GM12874 (cell line): ENCODE measurements around the gene C10orf71.

ENCODE experiments used
- CTCF ChIP-seq: IDR thresholded peaks from 2 replicates; pipeline ENCODE4 v1.5.1; 2011; ENCODE audit warnings: low read depth, mild to moderate bottlenecking, control low read depth, low read length, moderate library complexity; ENCODE audit not compliant: insufficient read depth

Gene C10orf71

GRCh38 chr10:49309691-49310411 is 10.9 kb downstream of the C10orf71 start:
- TF ChIP-seq CTCF, result no peak

- TF ChIP-seq CTCF, result no peak
Observed at GRCh38 chr10:49310460-49310859, 11.5 kb downstream of the C10orf71 start.

GRCh38 chr10:49310901-49311554 is 12.1 kb downstream of the C10orf71 start:
- TF ChIP-seq CTCF, result no peak

GRCh38 chr10:49311555-49312236 is 12.7 kb downstream of the C10orf71 start:
- TF ChIP-seq CTCF, result no peak

- no peak for TF ChIP-seq CTCF
Observed at GRCh38 chr10:49312246-49312869, 13.4 kb downstream of the C10orf71 start.

GRCh38 chr10:49313501-49314070 is 14.6 kb downstream of the C10orf71 start:
- no peak for TF ChIP-seq CTCF

GRCh38 chr10:49314806-49315205 is 15.8 kb downstream of the C10orf71 start:
- no peak for TF ChIP-seq CTCF
